ENCODE data around the gene PSMD6.

The PSMD6 gene

DNA sequence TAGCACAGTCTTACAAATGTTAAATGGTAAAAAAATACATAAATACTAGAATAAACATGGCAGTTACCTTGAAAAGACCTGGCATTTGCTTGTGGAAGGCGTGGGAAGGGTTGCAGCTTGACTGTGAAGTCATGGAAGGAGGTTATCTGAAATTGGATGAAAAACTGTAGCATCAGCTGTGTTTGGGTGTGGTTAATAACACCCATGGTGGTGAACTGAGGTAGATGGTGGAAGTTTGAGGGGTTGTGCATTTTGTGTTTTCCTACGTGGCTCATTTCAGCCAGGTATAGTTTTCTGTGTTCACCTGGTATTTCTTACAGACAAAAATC lies 46.5 kb downstream of the PSMD6 start:
- no peak for DNase-seq (ENCODE audit: low spot score)

- no peak for DNase-seq (ENCODE audit: low spot score)
Measured at GRCh38 chr3:63976161-63976871, 47.0 kb downstream of the PSMD6 start.

DNA sequence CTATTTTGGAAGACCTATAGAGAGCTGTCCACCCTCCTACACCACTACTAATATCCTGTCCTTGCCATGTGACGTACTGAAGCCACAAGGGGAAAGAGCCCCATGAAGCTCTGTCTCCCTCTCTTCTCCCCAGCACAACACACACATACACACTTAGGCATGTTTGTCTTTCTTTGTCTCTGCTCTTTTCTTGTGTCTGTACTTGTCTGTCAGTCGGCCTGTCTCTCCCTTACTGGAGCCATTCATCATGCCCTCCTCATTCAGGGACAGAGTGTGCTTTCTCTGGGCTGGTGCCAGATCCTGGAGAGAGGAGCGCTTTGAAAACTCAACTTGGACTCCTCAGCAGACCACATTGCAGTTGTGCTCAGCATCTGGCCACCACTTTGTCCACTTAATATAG lies 47.6 kb downstream of the PSMD6 start:
- no peak for DNase-seq (ENCODE audit: low spot score)

- DNase-seq (ENCODE audit: low spot score) = no peak
Measured at GRCh38 chr3:63974451-63974850, 48.8 kb downstream of the PSMD6 start.

DNA sequence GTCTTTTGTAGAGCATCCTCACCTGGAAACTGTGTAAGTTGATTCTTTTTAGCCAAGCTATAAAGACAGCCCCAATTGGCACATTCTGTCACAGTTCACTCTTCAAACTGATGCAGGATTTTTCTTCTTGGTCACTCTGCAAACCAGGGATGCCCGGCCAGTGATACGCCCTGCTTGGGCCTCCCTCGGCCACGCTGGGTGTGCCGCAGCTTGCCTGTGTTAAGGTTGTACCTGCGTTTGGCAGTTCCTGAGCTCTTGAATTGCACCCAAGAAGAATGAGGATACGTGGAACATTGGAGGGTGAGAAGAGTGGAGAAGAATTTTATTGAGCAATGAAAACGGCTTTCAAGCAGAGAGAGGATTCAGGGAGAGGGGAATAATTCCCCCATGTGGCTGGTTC lies 49.9 kb downstream of the PSMD6 start:
- no peak for DNase-seq (ENCODE audit: low spot score)

DNA sequence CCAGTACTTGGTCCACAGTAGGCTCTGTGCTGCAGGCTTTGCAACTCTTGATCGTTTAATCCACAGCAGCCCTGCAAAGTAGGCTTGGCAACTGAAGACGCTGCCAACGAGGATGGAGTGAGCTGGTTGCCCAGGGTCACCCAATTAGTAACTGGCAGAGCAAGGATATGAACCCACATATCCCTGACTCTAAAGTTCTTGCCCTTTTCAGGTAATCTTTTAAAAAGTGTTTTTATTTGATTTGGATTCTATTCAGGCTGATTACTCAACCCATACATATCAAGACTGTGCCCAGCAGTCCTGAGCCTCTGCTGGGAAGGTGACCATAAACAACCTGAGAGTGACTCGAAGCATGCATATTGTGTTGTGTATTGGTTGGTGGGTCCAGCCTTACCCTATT lies 50.3 kb downstream of the PSMD6 start:
- DNase-seq (ENCODE audit: low spot score) = no peak

DNA sequence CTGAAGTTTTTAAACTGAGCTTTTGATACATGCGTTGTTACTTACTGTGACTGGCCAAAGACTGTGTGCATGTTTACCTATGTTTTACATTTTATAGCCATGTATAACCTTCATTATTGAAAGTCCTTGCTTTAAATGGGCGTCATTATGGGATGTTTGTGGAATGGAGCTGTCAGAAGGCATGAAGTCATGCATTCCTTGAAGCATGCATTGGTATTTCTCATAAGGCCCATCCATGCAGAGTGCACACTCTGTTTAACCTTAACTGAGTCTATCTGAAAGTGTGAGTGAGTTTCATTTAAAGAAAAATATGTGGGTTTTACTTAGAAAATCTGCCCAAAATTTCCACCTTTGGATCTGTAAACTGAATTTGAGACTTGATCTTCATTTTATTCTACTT lies 51.1 kb downstream of the PSMD6 start:
- DNase-seq (ENCODE audit: low spot score) = no peak

DNA sequence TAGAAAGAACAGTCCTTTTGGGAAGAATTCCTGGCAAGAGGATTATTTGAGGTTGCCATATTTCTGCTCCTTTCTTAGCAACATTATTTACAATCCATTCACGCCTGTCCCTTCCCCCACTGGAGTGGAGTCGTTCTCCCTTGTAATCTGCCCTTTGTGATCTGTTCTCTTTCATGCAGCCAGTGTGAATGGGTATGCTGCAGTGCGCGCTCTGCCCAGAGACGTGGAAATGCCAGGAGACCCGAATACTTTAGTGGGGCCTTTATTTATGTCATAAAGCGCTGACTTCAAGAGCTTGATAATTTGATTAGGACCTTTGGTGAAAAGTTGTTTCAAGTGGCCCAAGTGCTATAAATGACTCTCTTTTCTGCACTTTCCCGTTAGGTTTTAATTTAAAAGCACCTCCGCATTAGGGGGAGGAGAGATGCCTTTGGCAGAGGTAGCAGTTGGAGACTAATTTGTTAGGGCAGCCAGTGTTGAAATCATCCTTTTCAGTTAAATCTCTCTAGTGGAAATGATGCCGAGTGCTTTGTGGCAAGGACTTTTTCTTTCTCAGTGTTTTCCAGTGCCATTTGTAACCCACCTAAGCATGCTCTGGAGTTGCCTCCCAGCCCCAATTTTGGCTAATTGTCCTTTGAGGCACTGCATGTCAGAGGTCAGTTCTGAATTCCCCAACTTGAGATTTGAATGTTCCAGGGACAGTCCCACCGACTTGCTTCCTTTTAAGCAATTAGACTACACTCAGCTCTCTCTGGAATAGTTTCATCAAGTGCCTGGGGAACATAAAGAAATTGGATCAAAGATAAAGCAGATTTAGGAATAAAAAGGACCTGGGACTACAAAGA lies 52.4 kb downstream of the PSMD6 start:
- no peak for DNase-seq (ENCODE audit: low spot score)

GRCh38 chr3:63969876-63970275 lies 53.4 kb downstream of the PSMD6 start:
- no peak for DNase-seq (ENCODE audit: low spot score)

- DNase-seq (ENCODE audit: low spot score) = no peak
Measured at GRCh38 chr3:63968612-63969350, 54.5 kb downstream of the PSMD6 start.

DNA sequence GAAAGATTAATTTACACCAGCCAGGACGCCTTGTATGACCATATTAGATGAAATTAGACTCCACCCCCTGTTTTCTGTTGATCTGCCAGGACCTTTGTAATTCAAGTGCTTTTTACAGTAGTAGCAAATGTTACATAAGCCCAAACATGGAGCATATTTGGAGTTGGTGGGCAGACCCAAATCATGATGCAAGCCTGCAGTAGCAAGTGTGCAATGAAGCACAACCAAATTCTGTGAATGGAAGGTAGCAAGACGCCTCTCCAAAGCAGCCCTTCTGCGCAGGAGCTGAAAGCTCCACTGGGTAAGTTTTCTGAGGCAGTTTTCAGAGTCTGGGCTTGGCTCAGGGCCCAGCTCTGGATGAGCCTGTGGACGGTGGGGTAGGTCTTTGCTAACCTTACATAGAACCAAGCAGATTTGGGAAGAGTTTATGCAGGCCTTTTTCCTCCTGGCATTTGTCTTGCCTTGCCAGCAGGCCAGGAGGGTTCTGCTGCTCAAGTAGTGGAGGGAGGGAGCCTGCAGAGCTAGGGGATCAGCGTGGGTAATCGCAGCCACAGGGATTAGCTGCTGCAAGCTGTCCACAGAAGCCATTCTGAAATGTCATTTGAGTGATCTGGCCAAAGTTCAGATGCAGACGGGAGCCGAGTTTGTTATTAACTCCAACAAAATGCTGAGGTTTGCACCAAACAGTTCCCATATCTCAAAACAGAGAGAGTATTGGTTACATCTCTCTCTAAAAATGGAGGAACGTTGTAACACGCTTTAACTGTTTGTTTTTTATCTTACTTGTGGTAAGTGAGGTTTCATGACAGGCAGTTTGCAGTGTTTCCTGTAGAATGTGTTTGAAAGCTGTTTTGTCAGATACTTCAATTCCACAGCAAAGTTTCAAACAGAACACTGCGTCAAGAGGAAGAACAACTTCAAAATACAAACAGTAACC lies 55.4 kb downstream of the PSMD6 start:
- no peak for DNase-seq (ENCODE audit: low spot score)

- DNase-seq (ENCODE audit: low spot score) = no peak
Measured at GRCh38 chr3:63966871-63967270, 56.4 kb downstream of the PSMD6 start.

GRCh38 chr3:63966007-63966406 lies 57.3 kb downstream of the PSMD6 start:
- no peak for DNase-seq (ENCODE audit: low spot score)

- no peak for DNase-seq (ENCODE audit: low spot score)
Measured at GRCh38 chr3:63964681-63965485, 58.4 kb downstream of the PSMD6 start.

DNA sequence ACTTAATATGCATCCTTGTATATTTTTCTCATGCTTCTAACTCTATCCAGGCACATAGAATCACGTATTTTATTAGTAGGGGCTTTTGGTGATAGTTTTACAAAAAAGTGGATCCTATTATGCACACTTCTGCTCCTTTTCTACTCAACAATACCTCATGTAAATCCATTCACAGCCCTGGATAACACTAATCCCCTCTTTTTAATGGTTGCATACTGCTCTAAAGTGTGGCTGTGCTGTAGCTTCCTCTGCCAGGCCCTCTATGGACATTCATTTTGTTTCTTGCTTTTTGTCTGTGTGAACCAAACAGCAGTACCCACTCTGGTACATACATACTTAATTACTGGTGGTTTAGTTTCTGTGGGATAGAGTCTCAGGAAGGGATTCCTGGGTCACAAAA lies 59.8 kb downstream of the PSMD6 start:
- DNase-seq (ENCODE audit: low spot score) = no peak

GRCh38 chr3:63961891-63962290 lies 61.4 kb downstream of the PSMD6 start:
- DNase-seq (ENCODE audit: low spot score) = no peak

Measured in HuH-7.5 (cell line).